Body of pancreas (tissue), 4 donors: ENCODE data around the gene KRABD2.

Experiments used
- CTCF ChIP-seq, 7 experiments: fragments of 450-650 bp in 4 of 7; fragments of 200-600 bp in 3 of 7; sonication (generic) in 3 of 7; IDR thresholded peaks; one replicate each; pipeline ENCODE4 v1.5.1; 2016 to 2019; ENCODE audit warnings: antibody characterized with exemption in 7 of 7
- POLR2A ChIP-seq, 3 donors: fragments of 450-650 bp; IDR thresholded peaks; one replicate each; pipeline ENCODE4 v1.6.1; 2016; ENCODE audit warnings: antibody characterized with exemption in 3 of 3, mild to moderate bottlenecking in 2 of 3

GRCh38 chr17:8375738-8376259, 705 bp downstream of the KRABD2 start:
- TF ChIP-seq CTCF (IDR thresholded peaks at IDR 0.05) (no peak), POLR2A (IDR thresholded peaks at IDR 0.05) (no peak)
